ENCODE results near the gene SEMA4A. TPM values are rescaled to one million over a fixed set of nuclear protein-coding genes. Genes with fewer than 3 reads are reported as not detected.

SEMA4A gene
- total and polyA plus RNA-seq, 9 of the 15 experiments (the other 6 are each of a cell fraction or from before 2014, with no cell fraction given) = 0.04 to 1.7 (median 0.45) TPM

DNA sequence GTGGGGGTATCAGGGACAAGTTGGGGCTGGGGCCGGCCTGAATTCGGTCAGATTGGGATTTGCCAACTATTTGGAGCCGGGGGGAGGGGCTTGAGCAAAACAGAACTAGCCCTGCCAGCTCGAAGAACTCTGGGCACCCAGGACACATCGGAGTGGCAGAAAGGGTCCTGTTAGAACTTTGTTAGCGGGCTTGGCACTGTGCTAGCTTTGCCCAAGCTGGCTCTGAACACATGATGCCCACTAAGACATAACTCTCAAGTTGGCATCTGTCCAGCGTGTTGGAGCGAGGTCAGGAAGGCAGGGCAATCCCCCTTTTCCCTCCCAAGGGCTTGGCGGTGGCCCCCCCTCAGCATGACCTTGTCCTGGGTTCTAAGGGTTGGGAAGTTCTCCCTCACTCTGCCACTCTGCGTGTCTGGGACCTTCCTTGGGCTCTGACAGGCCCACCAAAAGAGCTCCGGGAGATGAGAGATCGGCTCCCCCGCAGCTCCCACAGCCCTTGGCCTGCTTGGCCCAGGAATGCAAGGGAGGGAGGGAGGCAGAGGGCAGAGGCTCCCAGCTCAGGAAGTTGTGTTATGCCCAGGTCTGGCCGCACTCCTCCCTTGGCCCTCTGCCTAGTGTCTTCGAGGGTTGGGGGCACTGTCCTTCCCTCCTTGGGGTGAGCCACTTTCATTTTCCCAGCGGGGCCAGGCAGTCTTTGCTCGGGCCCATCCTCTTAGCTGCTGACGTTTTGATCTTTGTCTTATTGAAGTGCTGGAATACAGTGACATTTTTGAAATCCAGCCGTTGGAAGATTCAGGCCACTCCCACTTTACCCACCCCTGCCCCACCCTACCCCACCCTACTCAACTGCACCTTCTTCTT, 37.6 kb upstream of the SEMA4A start (continued):
- TF ChIP-seq, protein P1, sequence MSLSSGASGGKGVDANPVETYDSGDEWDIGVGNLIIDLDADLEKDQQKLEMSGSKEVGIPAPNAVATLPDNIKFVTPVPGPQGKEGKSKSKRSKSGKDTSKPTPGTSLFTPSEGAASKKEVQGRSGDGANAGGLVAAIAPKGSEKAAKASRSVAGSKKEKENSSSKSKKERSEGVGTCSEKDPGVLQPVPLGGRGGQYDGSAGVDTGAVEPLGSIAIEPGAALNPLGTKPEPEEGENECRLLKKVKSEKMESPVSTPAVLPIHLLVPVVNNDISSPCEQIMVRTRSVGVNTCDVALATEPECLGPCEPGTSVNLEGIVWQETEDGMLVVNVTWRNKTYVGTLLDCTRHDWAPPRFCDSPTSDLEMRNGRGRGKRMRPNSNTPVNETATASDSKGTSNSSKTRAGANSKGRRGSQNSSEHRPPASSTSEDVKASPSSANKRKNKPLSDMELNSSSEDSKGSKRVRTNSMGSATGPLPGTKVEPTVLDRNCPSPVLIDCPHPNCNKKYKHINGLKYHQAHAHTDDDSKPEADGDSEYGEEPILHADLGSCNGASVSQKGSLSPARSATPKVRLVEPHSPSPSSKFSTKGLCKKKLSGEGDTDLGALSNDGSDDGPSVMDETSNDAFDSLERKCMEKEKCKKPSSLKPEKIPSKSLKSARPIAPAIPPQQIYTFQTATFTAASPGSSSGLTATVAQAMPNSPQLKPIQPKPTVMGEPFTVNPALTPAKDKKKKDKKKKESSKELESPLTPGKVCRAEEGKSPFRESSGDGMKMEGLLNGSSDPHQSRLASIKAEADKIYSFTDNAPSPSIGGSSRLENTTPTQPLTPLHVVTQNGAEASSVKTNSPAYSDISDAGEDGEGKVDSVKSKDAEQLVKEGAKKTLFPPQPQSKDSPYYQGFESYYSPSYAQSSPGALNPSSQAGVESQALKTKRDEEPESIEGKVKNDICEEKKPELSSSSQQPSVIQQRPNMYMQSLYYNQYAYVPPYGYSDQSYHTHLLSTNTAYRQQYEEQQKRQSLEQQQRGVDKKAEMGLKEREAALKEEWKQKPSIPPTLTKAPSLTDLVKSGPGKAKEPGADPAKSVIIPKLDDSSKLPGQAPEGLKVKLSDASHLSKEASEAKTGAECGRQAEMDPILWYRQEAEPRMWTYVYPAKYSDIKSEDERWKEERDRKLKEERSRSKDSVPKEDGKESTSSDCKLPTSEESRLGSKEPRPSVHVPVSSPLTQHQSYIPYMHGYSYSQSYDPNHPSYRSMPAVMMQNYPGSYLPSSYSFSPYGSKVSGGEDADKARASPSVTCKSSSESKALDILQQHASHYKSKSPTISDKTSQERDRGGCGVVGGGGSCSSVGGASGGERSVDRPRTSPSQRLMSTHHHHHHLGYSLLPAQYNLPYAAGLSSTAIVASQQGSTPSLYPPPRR (CRISPR knock-in tag; IDR thresholded peaks at IDR 0.05; ENCODE audit: borderline replicate concordance) = 0 out of 2 replicates have a peak, but pooled peaks have one; percentile 57
- no peak for TF ChIP-seq ZNF507 (tag; conservative IDR thresholded peaks at IDR 0.05)
- TF ChIP-seq POLR3A (IDR thresholded peaks at IDR 0.05; ENCODE audit: borderline replicate concordance, extremely low read depth, insufficient read depth, insufficient read length) = no peak
- TF ChIP-seq MAZ (CRISPR knock-in tag; conservative IDR thresholded peaks at IDR 0.05 in 1 of 2, IDR thresholded peaks at IDR 0.05 in 1 of 2) = peak in 1 of 2 experiments; percentile 37; a peak in 1 of 4 replicates
- TF ChIP-seq SMARCA4 (IDR thresholded peaks at IDR 0.05) = 0 out of 2 replicates have a peak, but pooled peaks have one; percentile 0
- peak in 1 of 2 experiments; percentile 97; a peak in 2 of 4 replicates for TF ChIP-seq TEAD1 (CRISPR knock-in tag; IDR thresholded peaks at IDR 0.05)
- TF ChIP-seq, protein P2, sequence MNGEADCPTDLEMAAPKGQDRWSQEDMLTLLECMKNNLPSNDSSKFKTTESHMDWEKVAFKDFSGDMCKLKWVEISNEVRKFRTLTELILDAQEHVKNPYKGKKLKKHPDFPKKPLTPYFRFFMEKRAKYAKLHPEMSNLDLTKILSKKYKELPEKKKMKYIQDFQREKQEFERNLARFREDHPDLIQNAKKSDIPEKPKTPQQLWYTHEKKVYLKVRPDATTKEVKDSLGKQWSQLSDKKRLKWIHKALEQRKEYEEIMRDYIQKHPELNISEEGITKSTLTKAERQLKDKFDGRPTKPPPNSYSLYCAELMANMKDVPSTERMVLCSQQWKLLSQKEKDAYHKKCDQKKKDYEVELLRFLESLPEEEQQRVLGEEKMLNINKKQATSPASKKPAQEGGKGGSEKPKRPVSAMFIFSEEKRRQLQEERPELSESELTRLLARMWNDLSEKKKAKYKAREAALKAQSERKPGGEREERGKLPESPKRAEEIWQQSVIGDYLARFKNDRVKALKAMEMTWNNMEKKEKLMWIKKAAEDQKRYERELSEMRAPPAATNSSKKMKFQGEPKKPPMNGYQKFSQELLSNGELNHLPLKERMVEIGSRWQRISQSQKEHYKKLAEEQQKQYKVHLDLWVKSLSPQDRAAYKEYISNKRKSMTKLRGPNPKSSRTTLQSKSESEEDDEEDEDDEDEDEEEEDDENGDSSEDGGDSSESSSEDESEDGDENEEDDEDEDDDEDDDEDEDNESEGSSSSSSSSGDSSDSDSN (IDR thresholded peaks at IDR 0.05; ENCODE audit: borderline replicate concordance in 1 of 2, low read depth in 2 of 2, low read length in 2 of 2) = peak in 1 of 2 experiments; percentile 44; a peak in 1 of 4 replicates
- TF ChIP-seq RHOXF2B (CRISPR knock-in tag; conservative IDR thresholded peaks at IDR 0.05) = no peak
- no peak; the same call in 1 of the 2 replicates for TF ChIP-seq TEAD4 (IDR thresholded peaks at IDR 0.05; ENCODE audit: low read length)
- peak; percentile 60; the same call in 1 of the 2 replicates for TF ChIP-seq TEAD4 (CRISPR knock-in tag; IDR thresholded peaks at IDR 0.05; ENCODE audit: borderline replicate concordance)
